ENCODE measurements around the gene FILIP1L.

GRCh38 chr3:99863588-99863987 lies 250.7 kb downstream of the FILIP1L start:
- TF ChIP-seq CTCF (IDR thresholded peaks at IDR 0.05; ENCODE audit: low read length) (no peak), EZH2phosphoT487 (IDR thresholded peaks at IDR 0.05; ENCODE audit: low read length) (no peak)

All from MM.1S (cell line).